GM18511 (cell line): ENCODE results near the gene KDM2A.
"Not testable (repeated sequence)": the region's sequence is repeated elsewhere in the genome, so short reads cannot be mapped to it uniquely, and the experiment has no call there.

Experiments used
- ATAC-seq: cut with Tn5 transposase; IDR thresholded peaks from one replicate; pipeline ENCODE4 v1.9.1; 2021; ENCODE audit warnings: mild to moderate bottlenecking, moderate library complexity; ENCODE audit not compliant: unreplicated experiment

KDM2A gene

DNA sequence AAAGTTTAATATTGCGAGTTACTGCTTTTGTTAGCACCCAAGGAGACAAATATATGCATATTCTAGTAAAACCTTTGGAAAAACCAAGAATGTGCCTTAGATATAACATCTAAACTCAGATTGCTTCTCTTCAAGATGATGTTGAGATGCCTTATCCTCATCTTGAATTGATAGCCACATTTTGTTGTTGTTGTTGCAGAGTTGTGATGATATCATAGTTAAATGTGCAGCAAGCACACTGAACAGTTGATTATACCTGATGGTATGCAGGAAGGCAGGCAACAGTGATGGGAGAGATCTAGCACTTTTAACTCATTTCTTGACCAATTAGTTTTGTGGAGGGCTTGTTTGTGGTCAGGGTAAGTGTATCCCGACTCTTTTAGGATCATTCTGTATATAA, 48.0 kb downstream of the KDM2A start:
- ATAC-seq, result no peak

DNA sequence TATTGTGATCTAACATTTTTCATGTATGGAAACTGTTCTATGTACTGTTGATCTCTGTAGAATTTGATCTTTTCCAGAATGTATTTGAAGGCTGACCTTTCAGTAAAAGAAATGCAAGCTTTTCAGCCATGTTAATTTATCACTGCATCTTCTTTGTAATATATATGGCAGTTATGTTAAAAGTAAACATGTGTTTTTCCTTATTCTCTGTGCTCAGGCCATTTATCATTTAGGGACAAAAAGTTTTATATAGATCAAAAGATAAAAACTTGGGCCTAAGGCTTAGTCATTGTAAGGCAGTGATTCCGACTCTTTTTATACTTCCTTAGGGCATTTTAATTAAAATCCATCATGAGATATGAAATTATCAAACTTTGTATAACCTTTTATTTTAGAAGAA, 48.7 kb downstream of the KDM2A start:
- no peak for ATAC-seq

DNA sequence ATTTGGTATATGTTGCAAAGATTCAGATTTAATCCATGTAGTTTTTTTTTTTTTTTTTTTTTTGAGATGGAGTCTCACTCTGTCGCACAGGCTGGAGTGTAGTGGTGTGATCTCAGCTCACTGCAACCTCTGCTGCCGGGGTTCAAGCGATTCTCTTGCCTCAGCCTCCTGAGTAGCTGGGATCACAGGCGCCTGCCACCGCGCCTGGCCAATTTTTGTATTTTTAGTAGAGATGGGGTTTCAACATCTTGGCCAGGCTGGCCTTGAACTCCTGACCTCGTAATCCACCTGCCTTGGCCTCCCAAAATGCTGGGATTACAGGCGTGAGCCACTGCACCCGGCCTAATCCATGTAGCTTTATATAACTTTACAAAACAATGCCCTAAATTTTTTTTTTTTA, 49.8 kb downstream of the KDM2A start:
- not testable (repeated sequence) for ATAC-seq

DNA sequence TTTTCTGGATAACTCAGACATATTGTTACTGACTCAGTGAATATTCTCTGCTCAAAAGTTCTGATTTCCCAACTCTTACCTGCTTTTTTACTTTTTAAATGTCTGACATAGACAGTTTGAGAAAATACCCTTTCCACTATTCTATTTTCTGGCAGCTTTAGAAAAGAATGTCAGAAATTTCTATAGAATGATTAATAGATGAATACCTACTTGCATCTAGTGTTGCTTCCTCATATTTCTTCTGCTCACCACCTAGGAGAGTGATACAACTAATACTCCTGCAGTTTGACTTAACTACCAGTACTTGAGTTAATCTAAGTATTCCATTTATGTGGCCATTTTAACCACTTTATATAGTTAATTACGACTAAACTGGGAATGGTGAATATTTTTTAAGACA, 55.2 kb downstream of the KDM2A start:
- ATAC-seq, result no peak

DNA sequence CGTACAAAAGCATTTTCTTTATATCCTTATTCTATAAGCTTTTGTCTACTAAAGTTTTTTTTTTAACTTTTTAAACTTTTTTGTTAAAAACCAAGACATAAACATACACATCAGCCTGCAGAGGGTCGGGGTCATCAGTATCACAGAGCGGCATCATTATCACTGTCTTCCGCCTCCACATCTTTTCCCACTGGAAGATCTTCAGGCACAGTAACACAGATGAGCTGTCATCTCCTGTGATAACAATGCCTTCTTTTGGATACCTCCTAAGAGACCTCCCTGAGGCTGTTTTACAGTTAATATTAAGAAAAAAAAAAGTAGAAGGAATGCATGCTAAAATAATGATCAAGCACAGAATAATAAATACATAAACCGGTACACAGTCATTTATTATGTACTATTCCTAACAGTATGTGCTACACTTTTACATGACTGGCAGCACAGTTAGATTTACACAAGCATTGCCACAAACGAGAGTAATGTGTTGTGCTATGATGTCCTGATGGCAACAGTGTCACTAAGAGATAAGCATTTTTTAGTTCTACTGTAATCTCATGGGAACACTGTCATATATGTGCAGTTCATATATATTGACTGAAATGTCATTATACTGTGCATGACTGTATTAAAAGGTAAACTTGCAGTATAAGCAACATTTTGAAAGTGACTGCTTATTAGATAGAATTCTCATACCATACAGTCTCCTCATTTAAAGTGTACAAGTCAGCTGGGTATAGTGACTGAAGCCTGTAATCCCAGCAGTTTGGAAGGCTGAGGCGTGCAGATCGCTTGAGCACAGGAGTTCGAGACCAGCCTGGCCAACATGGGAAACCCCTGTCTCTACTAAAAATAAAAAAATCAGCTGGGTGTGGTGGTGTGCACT, 58.6 kb downstream of the KDM2A start:
- no peak for ATAC-seq

DNA sequence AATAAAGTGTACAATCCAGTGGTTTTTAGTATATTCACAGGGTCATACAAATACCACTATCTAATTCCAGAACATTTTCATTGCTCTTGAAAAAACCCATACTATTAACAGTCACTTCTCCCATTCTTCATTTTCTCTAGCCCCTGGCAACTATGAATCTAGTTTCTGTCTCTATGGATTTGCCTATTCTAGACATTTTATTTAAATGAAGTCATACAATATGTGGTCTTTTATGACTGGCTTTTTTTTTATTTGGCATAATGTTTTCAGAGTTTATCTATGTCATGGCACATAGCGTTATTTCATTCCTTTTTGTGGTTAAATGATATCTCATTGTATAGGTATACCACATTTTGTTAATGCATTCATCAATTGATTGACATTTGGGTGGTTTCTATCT, 59.4 kb downstream of the KDM2A start:
- ATAC-seq, result no peak

DNA sequence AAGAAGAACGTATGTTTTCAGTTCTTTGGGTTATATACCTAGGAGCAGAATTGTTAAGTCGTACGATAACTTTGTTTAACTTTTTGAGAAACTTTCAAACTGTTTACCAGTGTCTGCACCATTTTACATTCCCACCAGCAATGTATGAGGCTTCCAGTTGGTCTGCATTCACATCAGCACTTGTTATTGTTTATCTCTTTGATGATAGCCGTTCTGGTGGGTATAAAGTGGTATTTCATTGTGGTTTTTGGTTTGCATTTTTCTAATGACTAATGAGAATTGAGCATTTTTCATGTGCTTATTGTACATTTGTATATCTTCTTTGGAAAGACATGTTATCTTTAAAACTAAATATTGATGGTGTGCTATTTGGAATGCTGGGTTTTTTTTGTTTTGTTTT, 59.8 kb downstream of the KDM2A start:
- no peak for ATAC-seq

DNA sequence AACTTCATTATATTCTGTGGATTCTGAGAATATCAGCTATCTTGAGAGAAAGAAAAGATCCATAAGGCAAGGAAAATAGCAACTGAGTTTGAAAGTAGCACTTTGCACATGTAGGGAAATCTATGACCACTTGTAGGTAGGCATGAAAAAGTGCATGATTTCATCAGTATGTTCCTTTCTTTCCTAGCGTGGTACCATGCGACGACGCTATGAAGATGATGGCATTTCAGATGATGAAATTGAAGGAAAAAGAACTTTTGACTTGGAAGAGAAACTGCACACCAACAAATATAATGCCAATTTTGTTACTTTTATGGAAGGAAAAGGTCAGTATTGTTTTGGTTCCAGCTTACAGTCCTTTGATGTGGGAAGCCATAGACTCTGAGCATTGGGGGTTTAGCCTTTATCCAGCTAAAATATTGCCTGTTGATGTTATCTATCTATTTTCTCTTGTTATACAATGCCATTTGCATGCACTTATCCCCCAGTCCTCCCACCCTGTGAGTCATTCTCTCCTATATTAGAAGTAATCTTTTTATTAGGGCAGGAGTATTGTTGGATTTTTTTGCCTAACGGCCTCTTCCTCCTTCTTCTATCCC, 60.9 kb downstream of the KDM2A start:
- ATAC-seq, result no peak

DNA sequence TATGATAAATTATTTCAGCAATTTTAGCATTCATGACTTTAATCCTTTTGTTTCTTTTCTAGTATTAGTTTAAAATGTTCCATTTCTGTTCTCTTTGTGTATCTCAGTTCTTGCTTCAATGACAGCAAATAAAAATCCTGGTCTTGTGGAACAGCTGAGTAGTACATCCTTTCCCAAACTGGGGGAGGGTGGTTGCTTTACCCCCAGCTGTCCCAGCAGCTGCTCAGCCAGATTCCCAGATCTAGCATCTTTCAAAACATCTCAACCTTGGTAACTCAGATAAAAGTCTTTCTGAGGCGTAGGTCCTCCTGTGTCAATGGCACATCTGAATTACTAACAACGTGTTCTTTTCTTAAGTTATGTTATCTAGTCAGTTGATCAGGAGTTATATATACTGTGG, 75.0 kb downstream of the KDM2A start:
- ATAC-seq, result no peak

DNA sequence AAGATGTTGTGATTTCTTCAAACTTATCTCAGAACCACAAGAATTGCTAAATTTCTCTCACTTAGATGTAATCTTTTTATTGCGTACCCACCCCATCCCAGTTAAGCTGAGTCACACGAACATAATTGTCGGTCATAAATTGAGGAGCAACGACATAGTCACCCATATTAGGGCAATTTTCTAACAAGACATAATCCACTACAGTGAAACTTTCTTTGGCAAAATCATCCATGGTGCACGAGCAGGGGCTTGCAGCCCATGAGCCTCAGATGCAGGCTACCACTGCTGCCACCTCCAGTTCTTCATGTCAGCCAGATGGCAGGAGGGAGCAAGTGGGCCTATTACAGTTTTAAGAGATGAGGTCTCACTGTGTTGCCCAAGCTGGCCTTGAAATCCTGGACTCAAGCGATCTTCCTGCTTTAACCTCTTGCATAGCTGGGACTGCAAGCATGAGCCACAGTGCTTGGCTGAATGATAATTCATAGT, 77.0 kb downstream of the KDM2A start:
- ATAC-seq, result no peak

DNA sequence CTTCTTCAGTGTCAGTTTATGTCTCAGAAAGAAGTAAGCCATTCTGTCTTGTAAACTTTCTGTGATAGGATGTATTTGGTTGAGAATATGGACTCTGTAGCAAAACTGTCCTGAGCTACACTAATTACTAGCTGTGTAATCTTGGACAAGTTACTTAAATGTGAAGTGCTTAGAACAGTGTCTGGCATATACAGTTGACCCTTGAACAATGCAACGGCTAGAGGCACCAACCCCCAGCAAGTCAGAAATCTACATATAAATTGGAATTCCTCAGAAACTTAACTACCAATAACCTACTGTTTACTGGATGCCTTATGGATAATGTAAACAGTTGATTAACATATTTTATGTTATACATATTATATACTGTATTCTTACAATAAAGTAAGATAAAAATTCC, 78.5 kb downstream of the KDM2A start:
- ATAC-seq, result no peak

DNA sequence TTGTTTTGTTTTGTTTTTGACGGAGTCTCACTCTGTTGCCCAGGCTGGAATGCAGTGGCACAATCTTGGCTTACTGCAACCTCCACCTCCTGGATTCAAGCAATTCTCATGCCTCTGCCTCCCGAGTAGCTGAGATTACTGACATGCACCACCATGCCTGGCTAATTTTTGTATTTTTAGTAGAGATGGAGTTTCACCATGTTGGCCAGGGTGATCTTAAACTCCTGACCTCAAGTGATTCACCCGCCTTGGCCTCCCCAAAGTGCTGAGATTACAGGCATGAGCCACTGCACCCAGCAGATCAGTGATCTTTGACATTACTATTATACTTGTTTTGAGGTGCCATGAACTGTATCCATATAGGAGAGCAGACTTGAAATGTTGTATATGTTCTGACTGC, 79.7 kb downstream of the KDM2A start:
- ATAC-seq, result not testable (repeated sequence)

DNA sequence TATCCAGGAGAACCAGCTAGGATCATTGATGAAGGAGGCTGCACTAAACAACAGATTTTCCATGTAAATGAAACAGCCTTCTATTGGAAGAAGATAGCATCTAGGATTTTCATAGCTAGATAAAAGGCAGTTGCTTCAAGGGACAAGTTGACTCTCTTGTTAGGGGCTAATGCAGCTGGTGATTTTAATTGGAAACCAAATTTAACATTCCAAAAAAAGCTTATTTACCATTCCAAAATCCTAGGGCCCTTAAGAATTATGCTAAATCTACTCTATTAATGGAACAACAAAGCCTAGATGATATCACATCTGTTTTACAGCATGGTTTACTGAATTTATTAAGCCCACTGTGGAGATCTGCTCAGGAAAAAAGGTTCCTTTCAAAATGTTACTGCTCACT, 80.7 kb downstream of the KDM2A start:
- ATAC-seq, result no peak

DNA sequence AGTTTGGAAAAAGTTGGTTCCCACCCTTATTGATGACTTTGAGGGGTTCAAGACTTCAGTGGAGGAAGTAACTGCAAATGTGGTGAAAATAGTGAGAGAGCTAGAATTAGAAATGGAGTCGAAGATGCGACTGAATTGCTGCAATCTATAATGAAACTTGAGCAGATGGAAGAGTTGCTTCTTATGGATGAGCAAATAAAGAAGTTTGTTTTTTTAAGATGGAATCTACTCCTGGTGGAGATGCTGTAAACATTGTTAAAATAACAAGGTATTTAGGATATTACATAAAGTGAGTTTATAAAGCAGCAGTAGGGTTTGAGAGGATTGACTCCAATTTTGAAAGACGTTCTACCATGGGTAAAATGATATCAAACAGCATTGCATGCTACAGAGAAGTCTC, 83.0 kb downstream of the KDM2A start:
- no peak for ATAC-seq

DNA sequence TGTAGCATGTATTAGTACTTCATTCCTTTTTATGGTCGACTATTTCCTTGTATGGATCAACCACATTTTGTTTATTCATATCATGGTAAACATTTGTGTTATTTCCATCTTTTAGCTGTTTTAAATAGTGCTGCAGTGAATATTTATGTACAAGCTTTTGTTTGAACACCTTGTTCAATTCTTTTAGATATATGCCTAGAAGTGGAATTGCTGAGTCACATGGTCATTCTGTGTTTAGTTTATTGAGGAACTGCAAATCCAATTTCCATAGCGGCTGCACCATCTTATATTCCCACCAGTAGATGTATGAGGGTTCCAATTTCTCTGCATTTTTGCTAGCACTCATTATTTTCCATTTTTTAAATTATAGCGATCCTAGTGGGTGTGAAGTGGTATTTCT, 85.8 kb downstream of the KDM2A start:
- ATAC-seq, result no peak

DNA sequence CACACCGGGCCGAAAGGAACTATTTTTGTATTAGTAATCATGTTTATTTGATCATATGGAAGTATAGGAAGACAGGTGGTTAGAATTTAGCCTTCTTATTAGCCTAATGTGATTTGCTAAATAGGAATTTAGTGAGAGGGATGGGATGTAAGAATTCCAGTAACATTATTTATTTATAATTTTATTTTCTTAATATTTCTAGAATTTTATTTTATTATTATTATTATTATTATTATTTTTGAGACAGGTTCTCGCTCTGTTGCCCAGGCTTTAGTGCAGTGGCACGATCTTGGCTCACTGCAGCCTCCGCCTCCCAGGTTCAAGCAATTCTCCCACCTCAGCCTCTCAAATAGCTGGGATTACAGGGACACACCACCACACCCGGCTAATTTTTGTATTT, 90.2 kb downstream of the KDM2A start:
- ATAC-seq, result not testable (repeated sequence)

DNA sequence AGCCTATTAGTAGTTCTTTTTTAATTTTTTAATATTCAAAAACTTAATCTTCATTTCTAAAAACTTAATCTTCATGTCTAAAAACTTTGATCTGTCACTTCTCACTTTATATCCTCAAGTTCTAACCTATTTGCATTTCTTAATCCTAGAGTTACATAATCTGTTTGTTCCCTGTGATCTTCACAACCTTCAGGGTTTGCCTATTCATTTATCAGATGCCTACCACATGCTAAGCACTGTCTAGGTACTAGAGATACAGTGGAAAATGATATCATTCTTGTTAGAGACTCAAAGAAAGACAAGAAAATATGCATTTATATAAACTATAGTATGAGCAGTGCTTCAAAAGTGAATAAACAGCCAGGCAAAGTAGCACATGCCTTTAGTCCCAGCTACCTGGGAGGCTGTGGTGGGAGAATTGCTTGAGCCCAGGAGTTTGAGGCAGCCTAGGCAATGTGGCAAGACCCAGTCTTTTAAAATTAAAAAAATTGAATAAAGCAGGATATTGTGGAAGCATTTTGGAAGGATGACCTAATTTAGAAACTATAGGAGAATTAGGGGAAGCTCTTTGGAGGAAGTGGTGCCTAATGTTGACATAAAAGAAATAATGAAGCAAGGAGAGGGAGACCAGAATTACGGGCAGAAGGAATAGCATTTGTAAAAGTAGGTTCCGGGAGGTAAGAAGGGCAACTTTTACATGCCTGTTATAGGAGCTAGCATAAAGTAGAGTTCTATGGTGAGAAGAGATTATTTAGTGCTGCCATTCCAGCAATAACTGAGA, 92.8 kb downstream of the KDM2A start:
- no peak for ATAC-seq

DNA sequence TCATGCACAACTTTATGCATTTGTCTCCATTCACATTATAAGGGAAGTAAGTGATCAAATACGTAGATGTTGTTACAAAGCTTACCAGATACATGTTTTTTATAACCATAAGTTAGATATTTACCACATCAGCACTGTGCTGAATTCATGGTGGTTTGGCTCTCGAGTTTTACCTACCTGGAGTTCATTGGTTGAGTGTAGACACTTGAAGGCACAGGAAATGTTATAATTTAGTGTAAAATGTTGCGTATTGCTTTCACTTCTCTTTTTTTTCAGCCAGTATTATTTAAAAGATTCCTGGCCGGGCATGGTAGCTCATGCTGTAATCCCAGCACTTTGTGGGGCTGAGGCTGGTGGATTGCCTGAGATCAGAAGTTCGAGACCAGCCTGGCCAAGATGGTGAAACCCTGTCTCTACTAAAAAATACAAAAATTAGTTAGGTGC, 94.1 kb downstream of the KDM2A start:
- no peak for ATAC-seq

DNA sequence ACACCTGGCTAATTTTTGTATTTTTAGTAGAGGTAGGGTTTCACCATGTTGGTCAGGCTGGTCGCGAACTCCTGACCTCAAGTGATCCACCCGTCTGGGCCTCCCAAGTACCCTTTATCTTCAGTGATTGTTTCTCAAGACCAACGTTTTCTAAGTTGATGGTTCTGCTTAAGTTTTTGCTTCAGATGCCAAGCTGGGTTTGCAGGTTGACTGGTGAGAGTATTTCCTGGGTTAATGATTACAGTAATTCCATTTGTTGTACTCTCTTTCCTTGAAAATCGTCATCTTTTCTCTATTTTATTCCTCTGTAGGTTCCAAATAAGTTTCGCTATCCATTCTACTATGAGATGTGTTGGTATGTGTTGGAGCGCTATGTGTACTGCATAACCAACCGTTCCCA, 108.7 kb downstream of the KDM2A start:
- no peak for ATAC-seq

DNA sequence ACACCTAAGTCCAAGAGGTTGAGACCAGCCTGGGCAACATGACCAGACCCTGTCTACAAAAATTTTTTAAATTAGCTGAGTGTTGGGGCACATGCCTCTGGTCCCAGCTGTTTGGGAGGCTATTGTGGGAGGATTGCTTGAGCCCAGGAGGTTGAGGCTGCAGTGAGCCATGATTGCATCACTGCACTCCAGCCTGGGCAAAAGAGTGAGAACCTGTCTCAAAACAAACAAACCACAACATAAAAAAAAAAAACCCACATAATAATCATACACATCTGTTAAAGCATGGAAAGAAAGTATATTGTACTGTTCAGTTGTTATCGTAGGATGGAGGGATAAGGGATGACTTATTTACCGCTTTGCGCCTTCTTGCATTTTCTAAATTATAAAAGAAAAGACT, 111.3 kb downstream of the KDM2A start:
- no peak for ATAC-seq

DNA sequence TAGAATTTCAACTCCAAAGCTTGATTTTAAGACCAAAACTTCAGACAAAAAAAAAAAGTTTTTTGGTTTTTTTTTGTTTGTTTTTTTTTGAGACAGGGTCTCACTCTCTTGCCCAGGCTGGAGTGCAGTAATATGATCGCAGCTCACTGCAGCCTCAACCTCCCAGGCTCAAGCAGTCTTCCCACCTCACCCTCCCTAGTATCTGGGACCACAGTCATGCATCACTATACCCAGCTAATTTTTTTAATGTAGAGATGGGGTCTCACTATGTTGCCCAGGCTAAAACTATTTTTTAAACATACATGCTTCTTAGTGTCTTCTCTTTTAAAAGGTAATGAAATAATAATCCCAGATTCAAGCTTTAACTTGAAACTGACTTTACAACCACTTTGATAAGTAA, 111.8 kb downstream of the KDM2A start:
- no peak for ATAC-seq
